Measurements from ENCODE around the gene HPS3. TPM values are rescaled to one million over a fixed set of nuclear protein-coding genes. Genes with fewer than 3 reads are reported as not detected.
"Not testable (repeated sequence)": the region's sequence is repeated elsewhere in the genome, so short reads cannot be mapped to it uniquely, and the experiment has no call there.

HPS3 gene
- total RNA-seq, 2 experiments from 2014 or later, result 24.8 to 29.4 TPM

DNA sequence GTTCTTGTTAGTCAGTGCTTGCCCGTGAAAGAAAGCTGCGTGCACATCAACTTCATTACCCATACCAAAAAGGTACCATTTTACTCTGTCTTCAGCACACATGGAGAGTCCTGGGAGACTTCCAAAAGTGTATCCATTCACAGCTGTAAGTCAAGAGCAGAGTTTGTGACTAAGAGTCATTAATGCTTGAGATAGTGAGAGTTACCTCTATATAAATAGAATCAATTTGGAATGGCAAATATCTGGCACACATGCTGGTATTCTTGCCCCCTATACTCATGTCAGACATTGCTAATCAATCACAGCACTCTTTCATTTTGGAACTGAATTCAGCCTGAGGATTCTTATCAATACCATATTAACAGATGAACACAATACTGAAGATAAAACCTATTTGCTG, 78.0 kb downstream of the HPS3 start:
- Mint-ChIP-seq H3K36me3 (ENCODE audit: low read depth) (no peaks in the 10 kb centered on the region), H3K27me3 (peaks cover 30% of the 10 kb centered on the region), H3K9me3 (no peaks in the 10 kb centered on the region), H3K4me3 (no peak overlapping the region), H3K27ac (no peak overlapping the region), H3K4me1 (peaks cover 12% of the 10 kb centered on the region)
- ChIA-PET POLR2A (no interaction called here), CTCF (no interaction called here)
- no peak for DNase-seq

DNA sequence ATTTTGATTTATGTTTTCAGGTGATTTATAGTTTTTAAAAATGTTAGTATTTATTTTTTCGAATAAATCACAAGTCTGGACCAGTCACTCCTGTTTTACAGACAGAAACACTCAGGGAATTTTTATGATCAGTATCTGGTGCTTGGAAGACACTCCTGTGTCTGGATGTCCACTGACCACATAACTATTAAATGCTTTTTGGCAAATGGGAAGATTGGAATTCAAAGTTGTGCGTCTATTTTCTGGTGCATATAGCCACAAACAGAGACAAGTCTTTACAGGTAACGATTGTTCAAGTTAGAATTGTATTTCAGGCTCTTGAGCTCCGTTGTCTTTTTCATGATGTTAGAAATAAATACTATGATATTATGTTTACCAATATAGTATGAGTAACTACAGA, 80.0 kb downstream of the HPS3 start:
- ChIA-PET CTCF (interaction anchor here (0.6 kb wide), 1 partner anchor 1081 kb away, joined by 4 read pairs; no protein-coding TSS in a partner anchor), POLR2A (no interaction called here)
- Mint-ChIP-seq H3K27ac (no peak overlapping the region), H3K27me3 (peaks cover 29% of the 10 kb centered on the region), H3K36me3 (ENCODE audit: low read depth) (no peaks in the 10 kb centered on the region), H3K4me3 (no peak overlapping the region), H3K9me3 (no peaks in the 10 kb centered on the region), H3K4me1 (peaks cover 2% of the 10 kb centered on the region)
- no peak for DNase-seq

DNA sequence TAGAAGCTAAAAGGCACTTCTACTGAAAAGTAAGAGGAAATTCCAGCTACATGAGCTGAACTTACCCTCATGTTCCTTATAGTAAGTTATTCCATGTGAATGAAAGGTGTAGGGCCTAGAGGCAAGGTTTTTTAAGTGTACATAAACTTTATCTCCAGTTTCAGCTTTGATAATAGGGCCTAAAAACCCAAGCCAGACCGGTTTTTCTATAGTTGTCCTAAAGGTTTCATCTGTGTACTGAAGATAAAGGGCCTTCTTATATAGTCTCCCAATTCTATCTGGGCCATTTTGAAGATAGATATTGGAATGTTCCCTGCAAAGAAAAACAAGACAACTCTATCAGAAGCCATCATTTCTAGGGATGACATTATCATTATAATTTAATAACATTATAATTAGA, 82.9 kb downstream of the HPS3 start:
- DNase-seq, result no peak
- Mint-ChIP-seq H3K36me3 (ENCODE audit: low read depth) (no peaks in the 10 kb centered on the region), H3K27me3 (peaks cover 13% of the 10 kb centered on the region), H3K27ac (no peak overlapping the region), H3K4me1 (no peaks in the 10 kb centered on the region), H3K9me3 (no peaks in the 10 kb centered on the region), H3K4me3 (no peak overlapping the region)
- ChIA-PET CTCF (interaction anchor here (0.7 to 1.5 kb wide), 4 partner anchors 9 to 923 kb away, joined by 3 to 4 read pairs (median 4); no protein-coding TSS in a partner anchor), POLR2A (no interaction called here)

GRCh38 chr3:149214702-149215101, 85.3 kb downstream of the HPS3 start:
- H3K36me3 Mint-ChIP-seq (ENCODE audit: low read depth), result no peaks in the 10 kb centered on the region
- ChIA-PET POLR2A (no interaction called here), CTCF (interaction anchor here (1.0 kb wide), 1 partner anchor 12 kb away, joined by 3 read pairs; no protein-coding TSS in a partner anchor)
- DNase-seq, result no peak
- no peak overlapping the region for H3K27ac Mint-ChIP-seq
- H3K4me1 Mint-ChIP-seq, result no peaks in the 10 kb centered on the region
- H3K4me3 Mint-ChIP-seq, result no peak overlapping the region
- H3K27me3 Mint-ChIP-seq, result peaks cover 7% of the 10 kb centered on the region
- no peaks in the 10 kb centered on the region for H3K9me3 Mint-ChIP-seq

GRCh38 chr3:149215515-149215914, 86.1 kb downstream of the HPS3 start:
- Mint-ChIP-seq H3K27ac (no peak overlapping the region), H3K27me3 (peaks cover 4% of the 10 kb centered on the region), H3K9me3 (no peaks in the 10 kb centered on the region), H3K4me1 (no peaks in the 10 kb centered on the region), H3K36me3 (ENCODE audit: low read depth) (no peaks in the 10 kb centered on the region), H3K4me3 (no peak overlapping the region)
- POLR2A ChIA-PET, result no interaction called here
- no peak for DNase-seq
- CTCF ChIA-PET, result no interaction called here

GRCh38 chr3:149216193-149216869, 86.9 kb downstream of the HPS3 start:
- Mint-ChIP-seq H3K36me3 (ENCODE audit: low read depth) (no peaks in the 10 kb centered on the region), H3K27me3 (peaks cover 1% of the 10 kb centered on the region), H3K4me1 (no peaks in the 10 kb centered on the region), H3K27ac (no peak overlapping the region), H3K9me3 (no peaks in the 10 kb centered on the region), H3K4me3 (no peak overlapping the region)
- ChIA-PET POLR2A (no interaction called here), CTCF (interaction anchor here (0.8 kb wide), 1 partner anchor 72 kb away, joined by 3 read pairs; no protein-coding TSS in a partner anchor)
- DNase-seq, result no peak

DNA sequence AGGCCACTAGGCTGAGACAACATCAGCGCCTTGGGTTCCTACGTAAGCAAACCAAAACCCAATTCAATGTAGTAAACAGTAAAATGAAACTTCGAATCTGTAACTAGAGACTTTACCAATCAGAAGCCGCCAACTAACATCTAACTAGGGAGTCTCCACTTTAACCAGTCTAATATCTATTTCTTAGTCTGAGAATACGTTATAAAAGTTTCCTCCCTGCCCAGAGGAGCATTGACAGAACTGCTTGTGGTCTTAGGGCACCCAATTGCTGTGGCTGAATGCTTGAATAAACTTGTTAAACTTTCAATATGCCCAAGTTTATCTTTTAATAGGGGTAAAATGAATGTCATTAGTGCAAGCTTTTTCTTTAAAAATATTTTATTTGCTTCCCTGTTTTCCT, 87.9 kb downstream of the HPS3 start:
- Mint-ChIP-seq H3K27me3 (peaks cover 1% of the 10 kb centered on the region), H3K9me3 (no peaks in the 10 kb centered on the region), H3K27ac (no peak overlapping the region), H3K4me3 (no peak overlapping the region), H3K4me1 (no peaks in the 10 kb centered on the region), H3K36me3 (ENCODE audit: low read depth) (no peaks in the 10 kb centered on the region)
- no peak for DNase-seq
- ChIA-PET CTCF (interaction anchor here (0.8 kb wide), 1 partner anchor 71 kb away, joined by 3 read pairs; no protein-coding TSS in a partner anchor), POLR2A (interaction anchor here (0.5 kb wide), 1 partner anchor 41 kb away, joined by 3 read pairs; no protein-coding TSS in a partner anchor)

DNA sequence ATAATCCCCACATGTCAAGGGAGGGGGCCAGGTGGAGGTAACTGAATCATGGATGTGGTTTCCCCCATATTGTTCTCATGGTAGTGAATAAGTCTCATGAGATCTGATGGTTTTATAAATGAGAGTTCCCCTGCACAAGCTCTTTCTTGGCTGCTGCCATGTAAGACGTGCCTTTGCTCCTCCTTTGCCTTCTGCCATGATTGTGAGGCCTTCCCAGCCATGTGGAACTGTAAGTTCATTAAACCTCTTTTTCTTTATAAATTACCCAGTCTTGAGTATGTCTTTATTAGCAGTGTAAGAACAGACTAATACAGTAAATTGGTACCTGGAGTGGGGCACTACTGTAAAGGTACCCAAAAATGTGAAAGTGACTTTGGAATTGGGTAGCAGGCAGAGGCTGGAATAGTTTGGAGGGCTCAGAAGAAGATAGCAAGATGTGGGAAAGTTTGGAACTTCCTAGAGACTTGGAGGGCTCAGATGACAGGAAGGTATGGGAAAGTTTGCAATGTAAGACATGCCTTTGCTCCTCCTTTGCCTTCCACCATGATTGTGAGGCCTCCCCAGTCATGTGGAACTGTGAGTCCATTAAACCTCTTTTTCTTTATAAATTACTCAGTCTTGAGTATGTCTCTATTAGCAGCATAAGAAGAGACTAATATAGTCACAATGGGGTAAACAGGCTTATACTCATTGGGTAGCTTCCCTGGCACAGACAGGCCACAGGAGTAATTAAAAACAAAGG, 90.1 kb downstream of the HPS3 start:
- H3K27me3 Mint-ChIP-seq; H3K27ac Mint-ChIP-seq; DNase-seq; CTCF ChIA-PET; H3K4me3 Mint-ChIP-seq; H3K36me3 Mint-ChIP-seq (ENCODE audit: low read depth); H3K9me3 Mint-ChIP-seq: not testable (repeated sequence)
- POLR2A ChIA-PET, result interaction anchor here (0.6 kb wide), 1 partner anchor 176 kb away, joined by 4 read pairs; no protein-coding TSS in a partner anchor
- peaks cover 14% of the 10 kb centered on the region for H3K4me1 Mint-ChIP-seq

- POLR2A ChIA-PET, result no interaction called here
- Mint-ChIP-seq H3K27ac (no peak within 1 kb of the TSS), H3K4me3 (no peak within 1 kb of the TSS), H3K4me1 (peaks cover 29% of the 10 kb centered on the region), H3K27me3 (peaks cover 4% of the 10 kb centered on the region), H3K9me3 (no peaks in the 10 kb centered on the region), H3K36me3 (ENCODE audit: low read depth) (no peaks in the 10 kb centered on the region)
- DNase-seq, result no peak
- CTCF ChIA-PET, result no interaction called here
Observed at GRCh38 chr3:149221783-149222517, 92.5 kb downstream of the HPS3 start, which contains the start of gene CP. CP (minus strand) TSS chr3:149221829; CDS start chr3:149221792, 37 bp downstream.

Other genes starting within 250 kb of the HPS3 start
- 10 to 100 TPM; 32.6 to 38.5 TPM for gene GYG1, start 138.1 kb upstream of the HPS3 start, total RNA-seq
- 10 to 100 TPM; 18.7 to 20.4 TPM for gene HLTF, start 43.1 kb upstream of the HPS3 start, total RNA-seq
- not detected for gene CP, start 92.2 kb downstream of the HPS3 start, total RNA-seq
- gene TM4SF18, start 204.0 kb downstream of the HPS3 start, total RNA-seq, result not detected
- gene TM4SF1, start 248.0 kb downstream of the HPS3 start, total RNA-seq, result not detected